HG02852 (cell line): ENCODE results near the gene CPN2.

ENCODE experiments used
- ATAC-seq: cut with Tn5 transposase; IDR thresholded peaks from one replicate; pipeline ENCODE4 v1.9.1; 2021; ENCODE audit warnings: mild to moderate bottlenecking, moderate library complexity; ENCODE audit not compliant: unreplicated experiment

The CPN2 gene

DNA sequence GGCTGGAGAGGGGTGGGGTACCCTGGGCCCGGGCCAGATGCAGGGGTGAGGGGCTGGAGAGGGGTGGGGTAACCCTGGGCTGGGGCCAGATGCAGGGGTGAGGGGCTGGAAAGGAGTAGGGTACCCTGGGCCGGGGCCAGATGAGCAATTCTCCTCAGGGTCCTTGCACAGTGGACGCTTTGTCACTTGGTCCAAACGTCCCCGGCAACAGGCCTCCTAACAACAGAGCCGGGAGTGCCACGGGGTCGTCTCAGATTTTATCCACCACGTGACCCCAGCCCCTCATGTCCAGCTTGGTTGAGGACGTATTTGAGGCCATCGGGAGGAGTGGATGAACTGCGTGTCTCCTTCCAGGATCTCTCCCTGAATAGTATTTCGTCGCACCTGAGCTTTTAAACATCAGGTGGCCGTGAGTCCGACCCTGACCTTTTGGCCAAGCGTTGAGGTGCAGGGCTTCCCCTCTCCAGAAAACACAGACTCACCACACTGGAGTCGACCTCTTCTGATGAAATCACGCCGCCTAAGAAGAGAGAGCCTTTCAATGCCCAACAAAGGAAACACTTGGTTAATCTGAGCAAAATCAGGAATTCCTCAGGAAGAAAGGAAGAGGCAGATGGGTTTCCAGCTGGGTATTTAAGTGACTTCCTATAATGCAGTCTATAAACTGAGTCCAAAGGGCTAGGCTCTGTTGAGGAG lies 31.2 kb upstream of the CPN2 start:
- ATAC-seq, result no peak

DNA sequence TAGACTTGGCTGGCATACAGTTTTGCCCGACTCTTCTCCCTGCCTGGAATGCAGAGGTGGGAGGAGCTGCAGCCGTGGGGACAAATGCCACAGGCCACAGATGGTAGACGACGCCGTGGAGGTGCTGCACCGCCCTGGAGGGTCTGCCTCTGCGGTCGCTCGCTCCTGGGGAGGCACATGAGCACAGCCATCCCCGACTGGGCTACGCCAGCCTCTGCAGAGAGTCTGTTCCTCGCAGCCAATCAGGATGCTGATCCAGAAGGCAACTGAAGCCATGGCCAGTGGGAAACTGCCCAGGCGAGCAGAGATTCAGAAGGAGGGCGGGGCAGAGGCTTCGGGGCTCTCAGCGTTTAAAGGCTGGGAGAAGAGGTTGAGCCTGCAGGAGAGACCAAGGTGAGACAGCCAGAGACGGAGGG lies 30.3 kb upstream of the CPN2 start:
- no peak for ATAC-seq

DNA sequence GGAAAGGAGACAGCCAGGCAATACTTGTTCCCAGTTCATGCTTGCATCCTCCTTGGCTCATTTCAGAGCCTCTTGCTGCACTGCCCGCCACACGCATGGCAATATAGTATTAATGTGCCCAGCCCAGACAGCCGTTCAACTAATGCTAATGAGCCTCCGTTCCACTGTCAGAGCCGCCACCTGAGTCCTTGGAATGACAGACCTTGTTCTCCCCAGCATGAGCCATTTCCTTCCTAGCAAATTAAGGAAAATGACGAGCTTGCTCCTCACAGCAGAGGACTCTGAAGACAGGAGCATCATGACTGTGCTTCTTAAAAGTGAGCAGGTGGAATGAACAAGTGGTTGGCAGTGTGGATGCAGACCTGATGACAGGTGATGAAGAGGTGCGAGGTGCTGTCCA lies 29.2 kb upstream of the CPN2 start:
- no peak for ATAC-seq

DNA sequence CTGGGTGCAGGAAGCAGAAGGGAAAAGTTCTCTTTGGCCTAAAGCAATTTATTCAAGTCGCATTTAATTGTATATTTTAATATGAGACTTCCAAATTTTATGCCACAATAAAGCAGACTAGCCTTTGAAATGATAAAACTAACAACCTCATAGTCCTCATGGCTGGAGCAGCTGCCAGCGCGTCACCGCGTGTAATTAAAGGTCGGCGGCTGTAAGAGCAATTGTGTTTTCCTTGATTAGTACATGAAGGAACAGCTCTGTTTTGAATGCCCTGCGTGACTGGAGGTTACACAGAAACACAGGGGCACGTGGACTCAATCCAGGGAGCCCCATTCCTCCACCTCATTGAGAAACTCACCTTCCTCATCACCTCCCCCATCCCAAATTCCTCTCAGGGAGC lies 28.5 kb upstream of the CPN2 start:
- ATAC-seq, result no peak

DNA sequence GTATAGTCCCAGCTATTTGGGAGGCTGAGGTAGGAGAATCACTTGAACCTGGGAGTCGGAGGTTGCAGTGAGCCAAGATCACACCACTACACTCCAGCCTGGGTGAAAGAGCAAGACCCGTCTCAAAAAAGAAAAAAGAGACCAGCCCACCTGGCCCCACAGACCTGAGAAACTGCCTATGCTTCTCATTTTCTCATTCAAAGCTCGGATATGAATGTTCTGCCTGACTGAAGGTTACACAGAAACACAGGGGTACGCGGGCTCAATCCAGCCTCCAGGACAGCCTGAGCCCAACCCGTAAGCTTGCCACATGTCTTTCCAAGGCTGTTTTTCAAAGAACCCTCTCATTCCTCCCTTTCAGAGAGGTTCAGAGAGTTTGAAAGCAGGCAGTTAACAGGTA lies 28.1 kb upstream of the CPN2 start:
- ATAC-seq, result no peak

DNA sequence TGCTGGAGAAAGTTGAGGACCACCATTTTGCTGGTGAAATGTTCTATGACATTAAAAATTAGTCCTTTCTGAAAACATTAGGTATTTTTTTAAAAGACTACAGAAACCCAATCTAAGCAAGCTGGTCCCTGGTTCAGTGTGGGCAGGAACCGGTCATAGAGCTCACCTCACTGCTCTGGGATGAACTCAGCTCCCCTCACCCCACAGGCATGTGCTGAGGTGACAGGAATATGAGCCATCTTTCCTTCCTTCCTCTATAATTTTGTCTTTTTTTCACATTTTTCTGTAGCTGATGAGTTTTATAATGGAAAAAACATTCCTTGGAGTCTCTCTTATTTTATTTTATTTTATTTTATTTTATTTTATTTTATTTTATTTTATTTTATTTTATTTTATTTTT lies 26.6 kb upstream of the CPN2 start:
- no peak for ATAC-seq

DNA sequence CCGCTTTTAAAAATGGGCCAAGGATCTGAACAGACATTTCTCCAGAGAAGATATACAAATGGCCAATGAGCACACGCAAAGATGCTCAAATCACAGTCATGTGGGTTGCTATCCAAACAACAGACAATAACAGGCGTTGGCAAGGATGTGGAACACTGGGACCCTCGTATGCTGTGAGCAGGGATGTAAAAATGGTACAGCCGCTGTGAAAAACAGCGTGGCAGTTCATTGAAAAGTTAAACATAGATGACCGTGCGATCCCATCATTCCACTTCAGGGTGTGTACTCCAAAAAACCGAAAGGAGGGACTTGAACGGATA lies 25.1 kb upstream of the CPN2 start:
- ATAC-seq, result no peak

DNA sequence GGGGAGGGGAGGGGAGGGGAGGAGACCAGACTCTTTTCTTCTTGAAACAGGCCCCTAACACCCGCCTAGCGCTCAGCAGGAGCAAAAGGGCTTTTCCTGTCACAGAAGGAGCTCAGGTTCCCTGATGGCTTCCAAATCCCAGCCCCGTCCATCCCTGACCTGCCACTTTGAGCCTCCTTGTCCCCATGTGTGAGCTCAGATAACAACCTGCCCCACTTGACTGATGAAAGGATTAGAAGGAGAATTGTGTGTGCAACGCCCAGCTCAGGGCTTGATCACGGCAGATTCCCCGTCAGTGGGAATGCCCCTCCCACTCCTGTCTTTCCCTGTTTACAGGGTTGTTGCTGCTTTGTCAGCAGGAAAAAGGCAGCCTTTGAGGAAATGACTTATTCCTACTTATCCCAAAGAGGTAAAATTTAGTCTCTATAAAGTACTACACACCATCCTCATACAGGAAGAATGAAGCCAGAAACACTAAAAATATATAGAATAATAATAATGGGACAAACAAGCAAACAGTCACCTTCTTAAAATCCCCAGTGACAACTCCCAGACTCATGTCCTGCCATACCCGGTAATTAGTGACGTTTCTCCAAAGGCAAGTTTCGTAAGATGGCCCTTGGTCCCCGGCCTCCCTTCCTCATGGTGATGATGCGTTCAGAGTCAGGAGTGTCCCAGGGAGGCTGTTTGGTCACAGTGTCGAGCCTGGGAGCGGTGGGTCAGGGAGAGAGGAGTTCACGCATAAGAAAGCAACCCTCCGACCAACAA lies 24.5 kb upstream of the CPN2 start:
- no peak for ATAC-seq

DNA sequence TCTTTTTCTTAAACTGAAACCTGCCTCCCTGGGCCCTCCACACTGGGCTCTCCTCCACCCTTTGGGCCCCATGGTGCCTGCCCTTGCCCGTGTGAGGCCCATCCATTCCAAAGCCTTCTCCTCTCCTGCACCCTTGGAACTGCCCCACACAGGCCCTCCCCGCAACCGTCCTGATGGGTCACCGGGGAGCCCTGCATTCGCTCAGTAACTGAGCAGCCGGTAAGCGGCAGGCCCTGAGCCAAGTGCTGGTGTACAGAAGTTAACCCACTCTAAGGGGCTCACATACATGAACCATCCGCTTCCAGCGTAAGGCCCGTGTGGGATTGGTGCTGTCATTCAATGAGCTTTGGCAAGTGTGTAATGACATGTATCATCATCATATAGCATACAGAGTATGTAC lies 23.8 kb upstream of the CPN2 start:
- no peak for ATAC-seq

DNA sequence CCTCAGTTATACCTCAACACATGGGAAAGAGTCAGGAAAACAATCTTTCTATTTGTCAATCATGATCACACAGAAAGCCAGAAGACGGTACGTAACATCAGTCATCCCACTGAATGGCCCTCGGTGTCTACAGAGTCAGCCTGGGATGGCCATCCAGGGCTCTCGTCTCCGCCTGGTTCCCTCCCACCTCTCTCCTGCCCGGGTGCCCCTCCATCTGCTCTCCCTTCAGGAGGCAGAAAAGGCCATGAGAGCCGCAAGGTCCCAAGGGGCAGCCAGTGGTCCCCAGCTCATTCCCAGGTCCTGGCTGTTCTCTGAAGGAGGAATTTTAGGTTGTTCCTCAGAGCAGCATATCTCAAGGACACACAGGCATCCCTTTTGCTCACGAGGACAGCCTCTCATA lies 22.8 kb upstream of the CPN2 start:
- no peak for ATAC-seq

DNA sequence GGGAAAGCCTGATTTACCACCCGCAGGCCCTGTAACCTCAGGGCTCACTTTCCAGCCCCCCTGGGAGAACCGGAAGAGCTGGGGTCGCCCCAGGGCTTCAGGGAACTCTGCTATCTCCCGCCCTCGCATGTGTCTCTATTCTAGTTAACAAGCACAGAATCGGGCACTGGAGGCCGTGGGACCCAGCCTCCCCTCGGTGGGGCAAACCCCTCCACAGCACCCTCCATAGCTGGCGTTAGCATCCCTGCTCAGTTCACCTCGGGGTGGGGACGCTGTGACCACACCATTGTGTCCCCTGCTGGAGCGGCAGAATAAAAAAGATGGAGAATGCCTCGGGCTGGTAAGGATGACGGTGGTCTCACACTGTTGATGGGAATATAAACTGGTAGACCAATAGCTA lies 21.9 kb upstream of the CPN2 start:
- ATAC-seq, result no peak

DNA sequence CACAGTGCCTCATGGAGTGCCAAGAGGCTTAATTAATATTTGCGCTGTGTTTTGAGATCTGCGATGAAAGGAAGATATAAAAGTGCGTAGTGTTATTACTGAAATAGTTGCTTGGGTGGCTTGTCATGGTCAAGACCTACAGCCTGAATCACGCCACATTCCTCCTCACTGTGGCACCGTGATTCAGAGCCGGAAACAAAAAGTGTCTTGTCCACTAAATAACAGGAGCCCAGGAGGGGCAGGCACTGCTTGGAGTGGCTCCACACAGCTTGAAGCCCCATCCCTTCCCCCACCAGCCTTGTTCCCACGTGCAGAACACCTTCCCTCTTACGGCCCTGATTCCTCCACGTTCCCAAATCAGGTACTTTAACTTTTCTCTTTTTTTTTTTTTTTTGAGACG lies 19.6 kb upstream of the CPN2 start:
- no peak for ATAC-seq

DNA sequence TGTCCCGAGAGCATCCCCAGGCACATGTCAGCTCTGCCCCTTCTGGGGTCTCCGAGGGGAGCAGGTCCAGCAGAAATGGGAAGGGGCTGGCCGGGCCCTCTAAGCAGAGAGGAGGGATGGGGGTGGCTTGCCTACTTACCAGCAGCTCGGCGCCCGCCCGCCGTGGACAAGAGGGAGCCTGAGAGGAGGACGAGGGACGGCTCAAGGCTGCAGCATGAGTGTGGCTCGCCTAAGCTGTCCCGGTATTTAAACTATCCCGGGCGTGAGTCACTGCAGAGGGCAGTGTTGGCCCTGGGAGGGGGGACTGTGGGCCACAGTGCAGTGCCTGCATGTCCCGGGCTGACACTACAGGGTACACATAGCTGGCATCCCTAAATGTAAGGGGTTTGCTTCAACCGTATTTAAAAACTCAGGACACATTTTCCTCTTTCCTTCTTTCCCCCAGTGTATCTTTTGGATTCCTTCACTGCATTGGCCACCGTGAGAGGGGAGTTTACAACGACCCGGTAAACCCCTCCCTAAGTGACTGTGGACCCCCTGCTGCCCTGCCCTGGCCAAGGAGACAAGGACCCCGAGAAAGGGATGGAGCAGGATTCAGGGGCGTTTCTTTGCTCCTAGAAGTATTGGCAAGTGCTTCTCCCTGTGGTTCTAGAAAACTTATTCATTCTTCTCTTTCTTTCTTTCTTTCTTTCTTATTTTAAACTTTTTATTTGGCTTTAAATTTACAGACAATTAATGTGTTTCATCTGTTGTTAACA lies 18.6 kb upstream of the CPN2 start, which contains the start of gene LRRC15:
TSS of gene LRRC15 (minus strand) at position 222 of the 758 bp plus-strand sequence. CDS start 8,700 bp downstream, outside the sequence.
- no peak for ATAC-seq

DNA sequence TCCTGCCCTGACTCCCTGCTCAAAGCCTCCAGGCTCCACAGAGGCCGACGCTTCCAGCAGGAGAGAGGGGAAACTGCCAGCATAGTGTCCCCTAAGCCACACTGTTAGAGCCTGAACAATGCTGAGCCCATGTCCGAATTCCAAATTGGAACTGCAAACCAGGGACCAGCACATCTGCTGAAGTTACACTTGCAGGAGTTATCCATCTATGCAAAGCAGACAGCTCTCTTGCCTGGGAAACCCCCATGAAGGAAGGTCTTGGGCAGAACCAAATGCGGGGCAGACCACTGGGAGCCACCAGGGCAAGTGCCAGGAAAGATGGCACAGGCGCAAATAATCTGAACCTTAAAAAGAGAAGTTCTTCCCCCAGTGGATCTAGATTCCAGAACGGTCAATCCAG lies 17.8 kb upstream of the CPN2 start:
- no peak for ATAC-seq

DNA sequence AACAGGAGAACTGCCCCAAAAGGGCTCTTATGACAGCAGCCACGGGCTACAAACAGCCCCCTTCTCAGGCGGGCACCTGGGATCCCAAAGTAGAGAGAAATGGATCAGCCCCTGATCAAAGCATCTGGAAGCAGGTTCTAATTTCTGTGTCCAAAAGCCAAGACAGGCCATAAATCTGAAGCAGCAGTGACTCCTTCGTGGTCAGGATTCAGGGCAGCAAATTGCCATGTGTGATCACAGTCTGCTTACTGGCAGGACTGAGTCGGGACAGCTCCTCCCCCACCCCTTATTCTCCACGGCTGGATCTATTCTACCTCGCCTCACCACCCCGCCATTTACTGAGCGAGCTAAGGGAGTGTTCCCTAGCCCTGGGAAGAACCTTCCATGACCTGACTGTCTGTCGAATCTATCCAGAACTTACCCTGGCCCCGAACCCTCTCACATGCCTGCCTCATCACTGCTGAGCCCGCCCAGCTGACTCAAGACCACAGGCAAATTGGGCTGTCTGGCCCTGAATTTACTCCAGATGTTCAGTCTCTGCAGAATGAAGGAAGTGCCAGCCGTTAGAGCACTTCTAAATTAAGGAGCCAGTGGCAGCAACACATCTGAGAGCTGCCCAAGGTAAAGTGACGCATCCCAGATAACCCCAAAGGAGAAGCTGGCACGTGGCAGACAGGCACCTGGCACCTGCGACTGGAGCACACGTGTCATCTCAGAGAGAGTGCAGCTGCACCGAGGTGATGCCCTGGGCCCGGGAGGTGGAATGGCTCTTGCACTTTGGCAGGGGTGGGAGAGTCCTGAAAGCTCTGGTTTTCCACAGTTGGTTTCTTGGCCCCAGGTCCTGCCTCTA lies 17.1 kb upstream of the CPN2 start:
- no peak for ATAC-seq

DNA sequence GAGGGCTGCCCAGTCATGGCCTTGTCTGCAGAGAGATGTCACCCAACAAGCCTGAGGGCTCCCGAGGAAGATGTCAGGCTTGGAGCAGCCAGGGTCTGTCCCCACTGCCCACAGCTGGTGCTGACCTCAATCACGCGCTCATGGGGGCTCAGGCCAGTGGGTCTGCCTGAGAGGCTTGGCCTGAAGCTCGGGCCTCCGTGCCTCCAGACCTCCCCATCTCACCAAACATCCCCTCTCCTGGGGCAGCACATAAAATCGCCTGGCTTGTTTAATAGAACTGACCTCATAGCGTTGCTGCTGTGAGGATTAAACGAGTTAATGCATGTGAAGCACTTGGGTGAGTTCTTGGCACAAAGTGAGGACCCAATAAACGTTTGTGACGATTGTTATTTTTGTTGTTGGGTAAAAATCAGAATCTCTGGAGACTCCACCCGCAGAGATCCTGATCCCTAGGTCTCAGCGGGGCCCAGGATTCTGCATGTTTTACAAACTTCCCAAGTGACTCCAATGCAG lies 14.9 kb upstream of the CPN2 start:
- no peak for ATAC-seq

DNA sequence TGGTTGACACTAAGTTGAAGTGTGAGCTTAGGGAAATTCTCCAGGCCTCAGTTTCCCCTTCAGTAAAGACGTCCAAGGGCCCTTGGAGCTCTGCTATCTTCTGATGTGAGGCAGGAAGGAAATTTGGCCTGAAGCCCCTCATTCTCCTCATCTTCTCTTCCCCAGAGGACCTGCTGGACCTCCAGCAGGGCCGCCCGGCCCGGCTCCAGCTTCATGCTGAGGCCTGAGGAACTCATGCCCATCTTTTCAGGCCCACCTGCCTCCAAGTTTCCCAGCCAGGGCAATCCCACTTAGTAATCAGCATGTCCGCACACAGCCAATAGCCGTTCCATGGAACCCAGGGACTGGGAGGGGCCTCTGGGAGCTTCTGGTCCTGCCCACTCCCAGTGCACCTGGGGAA lies 14.4 kb upstream of the CPN2 start:
- no peak for ATAC-seq

DNA sequence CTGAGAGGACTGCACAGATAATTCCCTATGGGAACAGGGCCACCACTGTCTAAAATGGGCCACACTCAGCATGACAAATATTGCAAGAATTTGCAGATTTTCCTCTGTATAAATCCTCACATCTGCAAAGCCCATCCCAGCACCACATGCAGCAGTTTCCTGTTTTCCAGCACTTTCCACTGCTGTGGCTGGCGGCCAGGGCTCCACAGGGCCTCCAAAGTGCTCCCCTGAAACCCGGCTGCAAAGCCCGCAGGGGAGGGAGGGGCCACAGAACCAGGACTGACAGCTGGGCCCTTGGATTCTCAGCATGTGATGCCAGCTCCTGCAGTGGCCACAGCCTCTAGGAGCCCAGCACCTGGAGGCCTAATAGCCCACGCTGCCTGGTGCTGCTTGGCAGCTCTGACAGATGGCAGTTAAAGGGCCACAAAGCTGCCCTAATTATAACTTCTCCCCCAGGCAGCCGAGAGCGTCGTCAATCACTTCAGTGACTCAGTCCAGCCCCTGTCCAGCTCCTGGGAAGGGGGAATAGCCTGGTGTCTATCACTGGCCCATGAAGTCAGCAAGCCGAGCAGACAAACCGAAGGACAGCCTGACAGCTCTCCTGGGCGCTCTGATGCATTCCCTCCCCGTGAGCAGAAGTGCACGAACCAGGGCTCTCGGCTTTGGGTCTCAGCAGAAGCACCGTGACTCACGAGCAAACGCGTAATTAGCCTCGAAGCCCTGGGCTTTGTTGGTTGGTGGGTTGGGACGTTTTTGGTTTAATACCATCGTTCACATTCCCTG lies 13.7 kb upstream of the CPN2 start:
- ATAC-seq, result no peak

DNA sequence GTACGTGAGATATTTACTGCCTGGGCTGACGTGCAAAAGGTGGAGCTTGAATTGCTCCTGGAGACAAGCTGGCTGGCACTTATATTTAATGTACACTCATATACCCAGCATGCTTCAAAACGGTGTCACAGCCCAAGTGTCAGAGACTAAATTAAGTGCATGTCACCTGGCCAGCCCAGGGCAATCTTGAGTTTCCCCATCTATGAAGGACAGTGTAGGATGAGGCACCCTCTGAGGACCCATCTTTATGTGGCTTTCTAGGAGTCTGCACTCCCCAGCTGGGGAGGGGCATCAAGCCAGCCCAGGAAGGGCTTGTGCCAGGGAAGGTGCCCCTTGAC lies 13.2 kb upstream of the CPN2 start:
- ATAC-seq, result no peak

DNA sequence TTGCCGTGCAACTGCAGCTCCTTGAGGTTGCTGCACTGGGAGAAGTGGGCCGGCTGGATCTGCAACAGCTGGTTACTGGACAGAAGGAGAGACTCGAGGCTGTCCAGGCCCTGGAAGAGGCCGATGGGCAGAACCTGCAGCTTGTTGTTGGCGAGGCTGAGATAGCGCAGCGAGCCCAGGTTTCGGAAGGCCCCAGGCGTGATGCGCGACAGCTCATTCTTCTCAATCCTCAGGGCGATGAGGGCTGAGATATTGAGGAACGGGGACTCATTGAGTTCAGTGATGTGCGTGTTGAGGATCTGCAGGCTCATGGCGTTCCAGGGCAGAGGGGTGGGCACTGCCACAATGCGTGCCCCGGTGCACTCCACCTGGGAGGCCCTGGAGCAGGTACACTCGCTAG lies 9.4 kb upstream of the CPN2 start:
- no peak for ATAC-seq
